ENCODE measurements around the gene FURIN.
A peak's percentile ranks its signal among the peaks of the same experiment; 100 is the strongest.
"Not testable (repeated sequence)": the region's sequence is repeated elsewhere in the genome, so short reads cannot be mapped to it uniquely, and the experiment has no call there.

The FURIN gene

DNA sequence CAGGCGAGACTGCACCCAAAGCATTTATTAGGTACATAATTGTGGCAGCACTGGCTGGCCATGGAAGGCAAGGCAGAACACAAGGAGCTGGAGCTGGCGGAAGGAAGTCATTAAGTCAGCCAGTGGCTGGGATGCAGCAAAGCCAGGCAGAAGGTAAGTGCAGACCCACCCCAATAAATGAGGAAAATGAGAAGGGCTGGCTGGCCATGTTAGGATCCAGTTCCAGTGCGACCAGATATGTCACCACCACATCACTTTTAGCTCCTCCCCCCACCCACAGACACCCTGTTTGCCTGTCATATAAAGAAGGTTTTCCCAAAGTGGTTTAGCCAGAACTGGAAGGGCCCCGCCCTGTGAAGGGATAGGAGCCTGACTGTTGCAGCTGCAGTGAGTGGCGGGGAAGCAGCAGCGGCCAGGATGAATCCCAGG lies at the start of gene FURIN:
Gene FURIN (plus strand): TSS at position 328 of the 429 bp plus-strand sequence. CDS start 7,153 bp downstream, outside the sequence.
- no peak for DNase-seq

GRCh38 chr15:90819390-90819789 lies 49.0 kb upstream of the FURIN start:
- no peak for DNase-seq

GRCh38 chr15:90819850-90820249 lies 48.5 kb upstream of the FURIN start:
- DNase-seq, result no peak

GRCh38 chr15:90820481-90820880 lies 47.9 kb upstream of the FURIN start:
- no peak for DNase-seq

DNA sequence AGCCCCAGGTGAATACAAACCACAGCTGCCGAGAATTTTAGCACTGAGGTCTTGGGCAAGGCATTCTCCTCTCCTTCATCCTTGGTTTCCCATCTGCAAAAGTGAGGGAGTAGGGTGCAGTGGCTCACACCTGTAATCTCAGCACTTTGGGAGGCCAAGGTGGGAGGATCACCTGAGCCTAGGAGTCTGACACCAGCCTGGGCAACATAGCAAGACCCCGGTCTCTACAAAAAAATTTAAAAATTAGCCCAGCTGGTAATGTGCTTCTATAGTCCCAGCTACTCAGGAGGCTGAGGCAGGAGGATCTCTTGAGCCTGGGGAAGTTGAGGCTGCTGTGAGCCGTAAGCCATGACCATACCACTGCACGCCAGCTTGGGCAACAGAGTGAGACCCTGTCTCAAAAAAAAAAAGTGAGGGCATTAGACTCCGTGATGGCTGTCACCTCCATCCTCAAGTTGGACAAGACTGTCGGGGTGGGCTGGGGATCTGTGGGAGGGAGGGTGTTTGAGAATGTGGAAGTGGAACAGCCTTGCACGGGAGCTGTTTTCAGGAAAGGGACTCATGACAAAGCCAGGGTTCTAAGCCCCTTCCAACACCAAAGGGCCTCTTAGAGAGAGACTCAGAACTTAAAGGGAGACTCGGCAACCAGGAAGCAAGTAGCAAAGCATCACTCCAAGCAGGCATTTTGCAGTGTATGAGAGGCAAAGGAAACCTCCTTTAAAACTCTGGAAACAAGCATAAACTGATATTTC lies 46.0 kb upstream of the FURIN start:
- DNase-seq, result no peak

GRCh38 chr15:90823455-90823974 lies 44.9 kb upstream of the FURIN start:
- no peak for DNase-seq

DNA sequence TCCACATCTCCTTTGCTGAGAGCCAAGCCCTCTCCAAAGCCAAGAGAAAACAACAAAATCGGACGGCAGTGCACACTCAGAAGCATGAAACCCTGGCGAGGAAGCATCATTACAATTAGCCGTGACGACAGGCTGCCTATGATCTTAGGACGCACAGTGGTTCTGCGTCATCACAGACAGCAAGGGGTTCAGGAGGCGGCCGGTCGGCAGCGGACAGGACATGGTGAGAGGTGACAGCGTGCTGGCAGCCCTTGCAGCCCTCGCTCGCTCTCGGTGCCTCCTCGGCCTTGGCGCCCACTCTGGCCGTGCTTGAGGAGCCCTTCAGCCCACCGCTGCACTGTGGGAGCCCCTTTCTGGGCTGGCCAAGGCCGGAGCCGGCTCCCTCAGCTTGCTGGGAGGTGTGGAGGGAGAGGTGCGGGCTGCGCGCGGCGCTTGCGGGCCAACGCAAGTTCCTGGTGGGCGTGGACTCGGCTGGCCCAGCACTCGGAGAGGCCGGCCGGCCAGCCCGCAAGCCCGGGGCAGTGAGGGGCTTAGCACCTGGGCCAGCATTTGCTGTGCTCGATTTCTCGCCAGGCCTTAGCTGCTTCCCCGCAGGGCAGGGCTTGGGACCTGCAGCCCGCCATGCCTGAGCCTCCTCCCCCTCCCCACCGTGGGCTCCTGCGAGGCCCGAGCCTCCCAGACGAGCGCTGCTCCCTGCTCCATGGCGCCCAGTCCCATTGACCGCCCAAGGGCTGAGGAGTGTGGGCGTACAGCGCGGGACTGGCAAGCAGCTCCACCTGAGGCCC lies 43.1 kb upstream of the FURIN start:
- not testable (repeated sequence) for DNase-seq

DNA sequence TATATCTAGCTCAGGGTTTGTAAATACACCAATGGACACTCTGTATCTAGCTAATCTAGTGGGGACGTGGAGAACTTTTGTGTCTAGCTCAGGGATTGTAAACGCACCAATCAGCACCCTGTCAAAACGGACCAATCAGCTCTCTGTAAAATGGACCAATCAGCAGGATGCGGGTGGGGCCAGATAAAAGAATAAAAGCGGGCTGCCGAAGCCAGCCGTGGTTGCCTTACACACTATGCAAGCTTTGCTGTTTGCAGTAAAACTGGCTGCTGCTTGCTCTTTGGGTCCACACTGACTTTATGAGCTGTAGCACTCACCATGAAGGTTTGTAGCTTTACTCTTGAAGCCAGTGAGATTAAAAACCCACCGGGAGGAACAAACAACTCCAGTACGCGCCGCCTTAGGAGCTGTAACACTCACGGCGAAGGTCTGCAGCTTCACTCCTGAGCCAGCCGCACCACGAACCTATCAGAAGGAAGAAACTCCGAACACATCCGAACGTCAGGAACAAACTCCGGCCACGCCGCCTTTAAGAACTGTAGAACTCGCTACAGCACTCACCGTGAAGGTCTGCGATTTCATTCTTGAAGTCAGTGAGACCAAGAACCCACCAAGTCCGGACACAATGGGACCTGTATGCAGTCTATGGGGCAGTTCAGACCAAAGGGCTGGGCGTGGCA lies 42.0 kb upstream of the FURIN start:
- not testable (repeated sequence) for DNase-seq

DNA sequence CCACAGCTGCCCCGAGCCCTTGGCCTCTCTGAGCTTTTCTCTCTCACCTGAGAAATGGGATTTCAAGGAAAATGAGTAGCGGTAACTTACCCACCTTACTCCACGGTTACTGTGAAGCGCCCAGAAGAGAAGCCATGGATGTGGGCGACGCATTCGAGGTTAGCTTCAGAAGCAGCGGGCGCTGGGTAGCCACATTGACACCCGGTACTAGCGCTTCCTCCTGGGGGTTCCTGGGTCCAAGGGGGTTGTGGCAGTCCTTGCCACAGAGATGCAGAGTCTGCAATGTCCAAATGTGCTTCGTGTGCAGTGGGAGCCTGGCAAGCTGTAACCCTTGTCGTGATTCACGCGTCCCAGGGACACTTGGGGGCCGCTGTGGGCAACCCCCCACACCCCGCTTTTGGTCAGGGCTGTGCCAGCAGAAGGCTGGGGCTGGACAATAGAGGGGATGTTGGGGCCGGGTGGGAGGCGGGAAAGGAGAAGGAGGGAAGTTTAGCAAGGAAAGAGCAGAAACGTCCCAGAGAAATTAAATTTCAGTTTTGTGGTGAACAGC lies 41.4 kb upstream of the FURIN start:
- no peak for DNase-seq

DNA sequence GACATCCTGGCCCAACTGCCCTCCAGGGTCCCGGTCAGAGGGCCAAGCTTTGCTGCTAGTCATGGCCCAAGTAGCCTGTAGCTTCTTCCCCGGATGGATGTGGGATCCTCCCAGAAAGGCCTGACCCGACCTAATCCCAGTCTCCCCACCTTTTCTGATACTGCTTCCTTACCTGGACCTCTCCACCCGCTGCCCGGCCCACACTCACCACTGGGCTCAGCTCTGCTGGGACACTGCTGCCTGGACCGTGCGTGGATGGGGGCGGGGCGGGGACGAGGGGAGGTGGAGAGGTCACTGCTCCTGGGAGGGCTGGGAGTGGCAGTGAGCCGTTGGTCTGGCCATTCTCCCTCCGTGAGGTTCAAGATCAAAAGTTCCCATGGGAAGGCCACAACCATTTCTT lies 40.3 kb upstream of the FURIN start:
- no peak for DNase-seq

- no peak for DNase-seq
Measured at GRCh38 chr15:90829126-90829525, 39.3 kb upstream of the FURIN start.

- DNase-seq, result peak; percentile 75 to 87
Measured at GRCh38 chr15:90829942-90830440, 38.4 kb upstream of the FURIN start.

DNA sequence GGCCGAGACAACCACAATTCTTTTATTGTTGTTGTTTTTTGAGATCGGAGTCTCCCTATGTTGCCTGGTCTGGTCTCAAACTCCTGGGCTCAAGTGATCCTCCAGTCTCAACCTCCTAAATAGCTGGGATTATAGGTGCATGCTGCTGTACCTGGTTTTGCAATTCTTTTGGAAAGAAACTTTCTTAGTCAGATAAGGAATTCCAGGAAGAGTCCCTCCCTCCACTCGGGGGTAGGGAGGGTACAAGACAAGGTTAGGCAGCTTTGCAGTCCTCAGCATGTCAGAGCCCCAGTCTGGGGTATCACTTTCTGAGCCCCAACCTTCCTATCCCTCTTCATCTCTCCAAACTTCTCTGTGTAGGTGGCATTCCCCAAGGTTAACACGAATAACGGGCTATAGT lies 33.8 kb upstream of the FURIN start:
- no peak for DNase-seq

GRCh38 chr15:90836296-90836871 lies 32.0 kb upstream of the FURIN start:
- DNase-seq, result no peak

- DNase-seq, result no peak
Measured at GRCh38 chr15:90837094-90837493, 31.3 kb upstream of the FURIN start.

GRCh38 chr15:90838139-90838538 lies 30.2 kb upstream of the FURIN start:
- DNase-seq, result peak; percentile 86 to 88

DNA sequence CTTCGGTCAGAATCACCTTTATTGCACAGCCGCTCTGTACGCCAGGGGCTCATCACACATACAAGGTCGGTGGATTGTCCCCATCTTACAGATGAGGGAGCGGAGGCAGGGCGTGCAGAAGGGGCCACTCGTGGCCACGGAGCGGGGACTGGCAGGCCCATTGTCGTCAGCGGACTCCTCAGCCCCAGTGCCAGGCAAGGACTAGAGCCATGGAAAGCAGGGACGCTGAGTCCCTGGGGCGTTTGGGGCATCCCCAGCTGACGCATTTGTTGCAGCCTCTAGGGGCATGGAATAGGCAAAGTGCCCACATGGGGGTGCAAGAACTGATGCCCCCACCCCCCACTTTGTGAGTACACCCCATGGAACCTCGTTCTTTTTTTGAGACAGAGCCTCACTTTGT lies 29.8 kb upstream of the FURIN start:
- DNase-seq, result no peak

DNA sequence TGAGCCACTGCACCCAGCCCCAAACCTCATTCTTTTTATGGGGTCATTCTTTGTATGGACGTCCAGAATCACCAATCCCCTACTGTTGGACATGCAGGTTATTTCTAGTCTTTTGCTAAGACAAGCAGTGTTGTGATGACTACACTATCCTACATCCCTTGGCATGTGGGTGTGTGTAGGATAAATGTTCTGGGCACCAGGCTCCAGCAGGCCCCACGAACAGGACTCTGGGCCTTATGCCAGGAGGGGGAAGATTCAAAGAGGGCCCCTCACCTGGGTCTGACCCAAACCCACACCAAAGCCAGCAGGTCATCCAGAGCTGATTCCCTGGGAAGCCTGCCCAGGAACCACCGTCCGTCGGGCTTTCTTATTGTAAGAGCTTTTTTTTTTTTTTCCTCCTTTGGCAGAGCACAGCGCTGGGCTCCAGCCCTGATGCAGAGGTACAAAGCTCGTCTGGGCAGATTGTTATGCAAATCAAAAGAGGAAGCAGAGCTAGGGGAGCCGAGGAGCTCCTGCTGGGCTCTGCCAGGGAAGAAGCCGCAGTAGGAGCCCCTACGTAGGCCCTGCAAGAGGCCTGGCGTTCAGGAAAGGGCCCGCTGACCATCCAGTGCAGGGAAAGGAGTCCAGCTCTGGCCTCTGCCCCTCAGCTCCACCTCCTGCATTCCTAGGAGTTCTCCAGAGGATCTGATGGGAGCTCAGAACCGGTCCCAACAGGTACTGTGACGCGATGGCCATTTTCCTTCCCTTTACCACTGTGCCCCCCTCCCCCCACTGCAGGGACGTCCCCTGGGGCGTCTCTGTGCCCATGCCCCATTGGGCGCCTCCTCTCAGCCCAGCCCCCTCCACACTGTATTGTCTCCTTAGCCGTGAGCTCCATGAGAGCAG lies 29.0 kb upstream of the FURIN start:
- DNase-seq, result peak in 1 of 2 donors; percentile 46

DNA sequence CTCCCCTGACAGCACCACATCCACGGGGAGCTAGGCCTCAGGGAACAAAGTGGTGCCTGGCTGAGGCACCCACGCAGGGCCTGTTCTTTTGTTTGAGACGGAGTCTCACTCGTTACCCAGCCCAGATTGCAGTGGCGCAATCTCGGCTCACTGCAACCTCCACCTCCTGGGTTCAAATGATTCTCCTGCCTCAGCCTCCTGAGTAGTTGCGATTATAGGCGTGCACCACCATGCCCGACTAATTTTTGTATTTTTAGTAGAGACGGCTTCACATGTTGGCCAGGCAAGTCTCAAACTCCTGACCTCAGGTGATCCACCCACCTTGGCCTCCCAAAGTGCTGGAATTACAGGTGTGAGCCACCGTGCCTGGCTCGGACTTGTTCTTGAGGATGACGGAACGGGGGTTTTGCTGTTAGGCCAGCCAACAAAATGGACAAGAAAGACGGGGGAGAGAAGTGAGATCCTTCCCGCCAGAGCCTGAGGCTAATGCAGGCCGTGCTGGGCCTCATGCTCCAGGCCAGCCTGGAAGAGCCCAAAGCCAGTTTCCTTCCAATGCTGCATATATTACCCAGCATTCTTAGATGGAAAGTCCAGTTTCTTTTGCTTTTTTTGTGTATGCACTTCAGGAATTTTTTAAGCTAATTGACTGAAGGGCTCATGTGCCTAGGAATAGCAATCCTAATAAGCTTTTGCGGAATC lies 28.1 kb upstream of the FURIN start:
- no peak for DNase-seq

DNA sequence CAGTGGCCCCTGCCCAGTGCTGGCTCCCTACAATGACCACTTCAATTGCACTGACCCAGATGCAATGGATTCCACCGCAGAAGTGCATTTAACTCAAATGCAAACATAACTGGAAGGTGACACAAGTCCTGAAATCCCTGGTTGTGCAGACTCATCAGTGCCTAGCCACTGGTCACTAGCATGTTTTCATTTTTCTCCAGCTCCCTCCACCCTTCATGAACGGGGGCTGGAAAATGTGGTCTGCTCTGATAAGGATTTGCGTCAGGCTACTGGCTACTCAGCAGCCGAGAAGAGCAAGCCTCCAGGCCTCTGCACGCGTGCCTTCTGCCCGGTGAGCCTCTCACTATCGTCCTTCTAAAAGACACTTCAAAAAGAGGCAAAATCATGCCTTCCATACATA lies 27.4 kb upstream of the FURIN start:
- no peak for DNase-seq

- DNase-seq, result no peak
Measured at GRCh38 chr15:90844696-90845095, 23.7 kb upstream of the FURIN start.
